C4-2B (cell line): ENCODE results near the gene ITPKB.

Source experiments
- ZFX ChIP-seq: fragments of 450-650 bp; IDR thresholded peaks from 2 replicates; pipeline ENCODE4 v1.6.1; 2017
- TF ChIP-seq, protein P1 (sequence below): fragments of 450-650 bp; conservative IDR thresholded peaks from 2 replicates; pipeline ENCODE4 v1.5.1; 2017; ENCODE audit warnings: mild to moderate bottlenecking

DNA sequence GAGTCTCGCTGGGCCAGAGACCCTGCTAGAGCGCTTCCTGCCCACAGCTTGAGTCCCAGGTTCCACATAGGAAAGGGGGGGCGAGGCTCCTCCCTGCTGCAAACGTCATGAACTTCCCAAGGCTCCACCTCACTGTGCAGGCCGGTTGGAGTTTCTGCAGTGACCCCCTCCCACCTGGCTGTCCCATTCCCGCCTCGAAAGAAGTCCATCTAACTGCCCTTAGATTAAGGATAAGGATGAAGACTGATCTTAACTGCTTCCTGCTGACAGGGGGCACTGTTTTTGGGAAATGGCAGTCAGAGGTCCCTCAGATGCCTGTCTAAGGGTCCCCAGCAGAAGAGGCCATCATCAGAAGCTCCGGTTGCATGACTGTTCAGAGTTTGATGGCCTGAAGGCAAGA is 127.8 kb downstream of the ITPKB start:
- TF ChIP-seq, protein P1, sequence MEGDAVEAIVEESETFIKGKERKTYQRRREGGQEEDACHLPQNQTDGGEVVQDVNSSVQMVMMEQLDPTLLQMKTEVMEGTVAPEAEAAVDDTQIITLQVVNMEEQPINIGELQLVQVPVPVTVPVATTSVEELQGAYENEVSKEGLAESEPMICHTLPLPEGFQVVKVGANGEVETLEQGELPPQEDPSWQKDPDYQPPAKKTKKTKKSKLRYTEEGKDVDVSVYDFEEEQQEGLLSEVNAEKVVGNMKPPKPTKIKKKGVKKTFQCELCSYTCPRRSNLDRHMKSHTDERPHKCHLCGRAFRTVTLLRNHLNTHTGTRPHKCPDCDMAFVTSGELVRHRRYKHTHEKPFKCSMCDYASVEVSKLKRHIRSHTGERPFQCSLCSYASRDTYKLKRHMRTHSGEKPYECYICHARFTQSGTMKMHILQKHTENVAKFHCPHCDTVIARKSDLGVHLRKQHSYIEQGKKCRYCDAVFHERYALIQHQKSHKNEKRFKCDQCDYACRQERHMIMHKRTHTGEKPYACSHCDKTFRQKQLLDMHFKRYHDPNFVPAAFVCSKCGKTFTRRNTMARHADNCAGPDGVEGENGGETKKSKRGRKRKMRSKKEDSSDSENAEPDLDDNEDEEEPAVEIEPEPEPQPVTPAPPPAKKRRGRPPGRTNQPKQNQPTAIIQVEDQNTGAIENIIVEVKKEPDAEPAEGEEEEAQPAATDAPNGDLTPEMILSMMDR = no peak
- TF ChIP-seq ZFX = no peak
